Calu3 (cell line): Measurements from ENCODE around the gene OR6C74. TPM values are rescaled to one million over a fixed set of nuclear protein-coding genes. Genes with fewer than 3 reads are reported as not detected.

Source experiments
- BruUV-seq: library from RNA; stranded (reverse); fragments of 400-500 nt; replicated peaks from 2 replicates; lab custom pipeline; 2021; lab: Mats Ljungman, UMichigan
- CTCF ChIA-PET: fragments of 300-600 bp; sonication (Branson Sonifier 250); formaldehyde crosslinking; loops from one replicate; lab custom pipeline; 2022; ENCODE audit warnings: antibody characterized with exemption; lab: Charles Lee
- DNase-seq: peaks from one replicate; pipeline ENCODE4 v3.0.0; 2022
- H3K27ac Mint-ChIP-seq: one replicate; pipeline ENCODE4 v1.8.0; 2022; ENCODE audit warnings: mixed read lengths; ENCODE audit not compliant: unreplicated experiment
- H3K27me3 Mint-ChIP-seq: one replicate; pipeline ENCODE4 v1.8.0; 2022; ENCODE audit warnings: mixed read lengths; ENCODE audit not compliant: unreplicated experiment
- H3K36me3 Mint-ChIP-seq: one replicate; pipeline ENCODE4 v1.8.0; 2022; ENCODE audit warnings: mild to moderate bottlenecking, moderate library complexity, mixed read lengths; ENCODE audit not compliant: insufficient read depth, unreplicated experiment
- H3K4me1 Mint-ChIP-seq: one replicate; pipeline ENCODE4 v1.8.0; 2022; ENCODE audit warnings: mild to moderate bottlenecking, low read depth, mixed read lengths; ENCODE audit not compliant: unreplicated experiment
- H3K4me3 Mint-ChIP-seq: one replicate; pipeline ENCODE4 v1.8.0; 2022; ENCODE audit warnings: mild to moderate bottlenecking, low read depth, moderate library complexity, mixed read lengths; ENCODE audit not compliant: unreplicated experiment
- H3K9me3 Mint-ChIP-seq: one replicate; pipeline ENCODE4 v1.8.0; 2022; ENCODE audit warnings: low read depth, mixed read lengths; ENCODE audit not compliant: unreplicated experiment
- CTCF ChIP-seq: fragments of 200-600 bp; IDR thresholded peaks from one replicate; pipeline ENCODE4 v1.8.0; 2022; ENCODE audit warnings: antibody characterized with exemption; ENCODE audit not compliant: unreplicated experiment
- intact Hi-C: fragments of 100-400 bp; cut with micrococcal nuclease; formaldehyde crosslinking; loops from one replicate; pipeline ENCODE4 v1.10.0; 2022; ENCODE audit not compliant: unreplicated experiment
- total RNA-seq: library from RNA; stranded (reverse); gene quantifications from 2 replicates; pipeline ENCODE4 v1.2.3, GENCODE V29; 2022

Gene OR6C74
- total RNA-seq, 1 experiment from 2014 or later = not detected

GRCh38 chr12:55246159-55246558, 1.8 kb downstream of the OR6C74 start:
- Mint-ChIP-seq H3K36me3 (no peaks in the 10 kb centered on the region), H3K4me3 (no peak overlapping the region), H3K4me1 (no peaks in the 10 kb centered on the region), H3K9me3 (no peaks in the 10 kb centered on the region), H3K27ac (no peak overlapping the region), H3K27me3 (peaks cover 34% of the 10 kb centered on the region)
- TF ChIP-seq CTCF = no peak
- BruUV-seq = no TSS peak
- DNase-seq = no peak
- intact Hi-C loops = no loop called here
- CTCF ChIA-PET = no interaction called here

DNA sequence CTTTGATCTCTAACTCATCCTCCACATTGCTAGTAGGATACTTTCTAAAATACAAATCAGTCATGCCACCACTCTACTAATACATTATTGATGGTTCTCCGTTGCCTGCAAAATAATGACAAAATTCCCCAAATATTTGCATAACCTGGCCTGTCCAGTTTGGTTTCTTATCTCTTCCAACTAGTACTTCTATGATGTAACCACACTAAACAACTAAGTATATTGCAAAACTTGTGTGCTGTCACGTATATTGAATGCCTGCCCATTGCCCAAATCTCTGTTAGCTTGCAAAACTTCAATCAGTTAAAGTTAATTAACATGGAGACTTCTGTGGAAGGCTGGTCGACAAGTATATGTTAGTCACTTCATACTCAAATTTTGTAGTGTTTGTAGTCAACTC, 6.5 kb downstream of the OR6C74 start:
- CTCF ChIA-PET = no interaction called here
- TF ChIP-seq CTCF = no peak
- no TSS peak for BruUV-seq
- Mint-ChIP-seq H3K27ac (no peak overlapping the region), H3K9me3 (no peaks in the 10 kb centered on the region), H3K4me1 (no peaks in the 10 kb centered on the region), H3K27me3 (peaks cover 42% of the 10 kb centered on the region), H3K36me3 (no peaks in the 10 kb centered on the region), H3K4me3 (no peak overlapping the region)
- DNase-seq = no peak
- intact Hi-C loops = no loop called here

DNA sequence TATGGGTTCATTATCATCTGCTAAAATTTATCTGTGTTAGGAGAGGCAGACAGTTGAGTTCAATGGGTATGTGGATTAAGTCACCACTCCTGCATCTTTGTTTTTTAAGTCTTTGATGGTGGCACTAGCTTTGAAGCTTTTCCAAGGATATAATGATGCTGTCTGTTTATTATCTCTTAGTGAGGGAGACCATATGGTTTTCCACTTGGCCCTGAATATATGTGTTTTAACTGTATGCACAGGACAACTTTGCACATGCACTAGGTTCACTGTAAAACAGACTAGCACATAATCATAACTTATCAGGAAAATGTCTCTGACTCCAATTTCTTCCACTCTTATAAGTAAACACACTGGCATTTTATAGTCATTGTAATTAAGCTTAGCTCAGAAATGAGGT, 8.9 kb downstream of the OR6C74 start:
- no peak for TF ChIP-seq CTCF
- Mint-ChIP-seq H3K36me3 (no peaks in the 10 kb centered on the region), H3K27ac (no peak overlapping the region), H3K4me3 (no peak overlapping the region), H3K9me3 (peaks cover 3% of the 10 kb centered on the region), H3K27me3 (peaks cover 18% of the 10 kb centered on the region), H3K4me1 (no peaks in the 10 kb centered on the region)
- CTCF ChIA-PET = no interaction called here
- DNase-seq = no peak
- intact Hi-C loops = no loop called here
- no TSS peak for BruUV-seq

DNA sequence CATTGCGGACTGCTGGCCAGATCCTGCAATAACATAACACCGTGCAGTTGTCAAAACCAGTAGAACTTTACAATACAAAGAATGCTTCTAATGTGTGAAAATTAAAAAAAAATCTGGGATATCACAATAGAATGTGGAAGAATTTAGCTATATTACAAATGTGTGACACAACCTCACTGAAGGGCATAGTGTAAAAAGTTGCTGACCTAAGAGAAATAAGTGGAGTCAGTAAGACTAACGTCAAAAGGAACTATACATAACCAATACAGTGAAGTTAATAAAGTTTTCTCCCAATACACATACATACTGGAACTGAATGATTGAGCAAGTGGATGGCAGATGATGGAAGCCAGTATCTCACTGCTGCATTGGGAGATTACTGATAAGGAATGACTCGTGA, 12.4 kb downstream of the OR6C74 start:
- Mint-ChIP-seq H3K4me3 (no peak overlapping the region), H3K36me3 (no peaks in the 10 kb centered on the region), H3K27me3 (peaks cover 13% of the 10 kb centered on the region), H3K27ac (no peak overlapping the region), H3K9me3 (peaks cover 3% of the 10 kb centered on the region), H3K4me1 (no peaks in the 10 kb centered on the region)
- TF ChIP-seq CTCF = no peak
- DNase-seq = no peak
- CTCF ChIA-PET = no interaction called here
- no TSS peak for BruUV-seq
- intact Hi-C loops = no loop called here
